GM21381 (cell line): ENCODE data around the gene MTX2.
A peak's percentile ranks its signal among the peaks of the same experiment; 100 is the strongest.

Experiments
- ATAC-seq: cut with Tn5 transposase; IDR thresholded peaks from one replicate; pipeline ENCODE4 v1.9.1; 2021; ENCODE audit warnings: mild to moderate bottlenecking, moderate library complexity; ENCODE audit not compliant: unreplicated experiment

Gene MTX2

GRCh38 chr2:176269319-176270099 lies at the start of gene MTX2:
MTX2 (plus strand) TSS chr2:176269442; CDS start chr2:176269630, 188 bp downstream.
- peak; percentile 96 for ATAC-seq

GRCh38 chr2:176227874-176228273 lies 41.4 kb upstream of the MTX2 start:
- ATAC-seq = no peak

GRCh38 chr2:176234156-176234555 lies 35.1 kb upstream of the MTX2 start:
- ATAC-seq = no peak

GRCh38 chr2:176234940-176235339 lies 34.3 kb upstream of the MTX2 start:
- ATAC-seq = no peak

GRCh38 chr2:176237456-176237855 lies 31.8 kb upstream of the MTX2 start:
- no peak for ATAC-seq

GRCh38 chr2:176239031-176239430 lies 30.2 kb upstream of the MTX2 start:
- ATAC-seq = no peak

- ATAC-seq = no peak
These were observed 28.9 kb upstream of the MTX2 start for GRCh38 chr2:176240301-176240700.

GRCh38 chr2:176242276-176242675 lies 27.0 kb upstream of the MTX2 start:
- ATAC-seq = no peak

GRCh38 chr2:176246331-176246730 lies 22.9 kb upstream of the MTX2 start:
- ATAC-seq = no peak

- ATAC-seq = no peak
These were observed 21.4 kb upstream of the MTX2 start for GRCh38 chr2:176247859-176248258.

- ATAC-seq = no peak
These were observed 17.3 kb upstream of the MTX2 start for GRCh38 chr2:176251928-176252327.

- no peak for ATAC-seq
These were observed 8.6 kb upstream of the MTX2 start for GRCh38 chr2:176260689-176261088.

GRCh38 chr2:176261136-176261535 lies 8.1 kb upstream of the MTX2 start:
- no peak for ATAC-seq

- ATAC-seq = peak; percentile 25
These were observed 295 bp upstream of the MTX2 start for GRCh38 chr2:176268976-176269318.

- no peak for ATAC-seq
These were observed 983 bp downstream of the MTX2 start for GRCh38 chr2:176270100-176270750.

GRCh38 chr2:176272870-176273459 lies 3.7 kb downstream of the MTX2 start:
- ATAC-seq = no peak

- ATAC-seq = no peak
These were observed 9.7 kb downstream of the MTX2 start for GRCh38 chr2:176278927-176279326.

- no peak for ATAC-seq
These were observed 10.9 kb downstream of the MTX2 start for GRCh38 chr2:176280156-176280555.

GRCh38 chr2:176280867-176281658 lies 11.8 kb downstream of the MTX2 start:
- ATAC-seq = no peak

- no peak for ATAC-seq
These were observed 14.2 kb downstream of the MTX2 start for GRCh38 chr2:176283291-176284068.
